Measurements from ENCODE around the gene SORCS3. TPM values are rescaled to one million over a fixed set of nuclear protein-coding genes. Genes with fewer than 3 reads are reported as not detected.

The SORCS3 gene
- total RNA-seq, 3 donors from 2014 or later (not counting 1 experiment from before 2014, with no cell fraction given), result 0.05 to 0.09 TPM; not detected in 1

GRCh38 chr10:104809288-104810090 is 168.4 kb downstream of the SORCS3 start:
- intact Hi-C loops (cut with micrococcal nuclease), result no loop called here
- WGBS (ENCODE audit: insufficient coverage), result 58% methylated on average over 5 of the region's 6 CpGs

DNA sequence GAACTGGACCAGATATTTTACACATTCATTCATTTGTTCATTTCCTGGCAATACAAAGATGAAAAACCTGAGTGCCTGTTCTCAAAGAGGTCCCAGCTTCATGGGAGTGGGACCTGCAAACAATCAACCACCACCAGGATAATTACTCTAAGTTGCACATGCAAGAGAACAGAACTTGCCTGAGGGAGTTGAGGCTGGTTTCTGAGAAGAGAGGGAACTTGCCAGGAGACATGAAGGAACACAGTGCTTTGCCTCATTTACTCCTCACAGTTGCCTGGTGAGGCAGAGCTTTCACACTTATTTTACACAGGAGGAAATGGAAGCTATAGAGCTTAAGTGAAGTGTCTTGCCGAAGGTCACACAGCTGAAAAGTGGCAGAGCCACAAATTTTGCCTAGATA is 170.1 kb downstream of the SORCS3 start:
- Mint-ChIP-seq H3K27ac (no peak overlapping the region), H3K4me3 (no peak overlapping the region)
- no peak for ATAC-seq

More at GRCh38 chr10:104809288-104810090, 168.4 kb downstream of the SORCS3 start:
- no peak for ATAC-seq
- Histone ChIP-seq H3K27ac (ENCODE audit: low read length) (no peak overlapping the region), H3K36me3 (ENCODE audit: control insufficient read depth, insufficient read depth, low read length) (no peaks in the 10 kb centered on the region), H3K9me3 (ENCODE audit: control insufficient read depth, insufficient read depth, low read length) (no peaks in the 10 kb centered on the region), H3K4me1 (ENCODE audit: control insufficient read depth, insufficient read depth, low read length) (no peaks in the 10 kb centered on the region), H3K27me3 (ENCODE audit: control insufficient read depth, insufficient read depth, low read length) (no peaks in the 10 kb centered on the region), H3K4me3 (ENCODE audit: low read length) (no peak overlapping the region)
- DNase-seq, result no peak
- peaks cover 0 to 4% of the 10 kb centered on the region in 2 donors for H3K9me3 Mint-ChIP-seq
- H3K27me3 Mint-ChIP-seq (ENCODE audit: low read depth in 2 of 2), result peaks cover 6 to 15% of the 10 kb centered on the region in 2 donors
- no peaks in the 10 kb centered on the region for H3K36me3 Mint-ChIP-seq
- H3K27ac Mint-ChIP-seq, result no peak overlapping the region
- H3K4me1 Mint-ChIP-seq, result no peaks in the 10 kb centered on the region
- H3K4me3 Mint-ChIP-seq, result no peak overlapping the region
- TF ChIP-seq, protein P1, sequence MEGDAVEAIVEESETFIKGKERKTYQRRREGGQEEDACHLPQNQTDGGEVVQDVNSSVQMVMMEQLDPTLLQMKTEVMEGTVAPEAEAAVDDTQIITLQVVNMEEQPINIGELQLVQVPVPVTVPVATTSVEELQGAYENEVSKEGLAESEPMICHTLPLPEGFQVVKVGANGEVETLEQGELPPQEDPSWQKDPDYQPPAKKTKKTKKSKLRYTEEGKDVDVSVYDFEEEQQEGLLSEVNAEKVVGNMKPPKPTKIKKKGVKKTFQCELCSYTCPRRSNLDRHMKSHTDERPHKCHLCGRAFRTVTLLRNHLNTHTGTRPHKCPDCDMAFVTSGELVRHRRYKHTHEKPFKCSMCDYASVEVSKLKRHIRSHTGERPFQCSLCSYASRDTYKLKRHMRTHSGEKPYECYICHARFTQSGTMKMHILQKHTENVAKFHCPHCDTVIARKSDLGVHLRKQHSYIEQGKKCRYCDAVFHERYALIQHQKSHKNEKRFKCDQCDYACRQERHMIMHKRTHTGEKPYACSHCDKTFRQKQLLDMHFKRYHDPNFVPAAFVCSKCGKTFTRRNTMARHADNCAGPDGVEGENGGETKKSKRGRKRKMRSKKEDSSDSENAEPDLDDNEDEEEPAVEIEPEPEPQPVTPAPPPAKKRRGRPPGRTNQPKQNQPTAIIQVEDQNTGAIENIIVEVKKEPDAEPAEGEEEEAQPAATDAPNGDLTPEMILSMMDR (IDR thresholded peaks at IDR 0.05), result no peak

GRCh38 chr10:104816501-104816900 is 175.4 kb downstream of the SORCS3 start:
- peaks cover 0 to under 1% of the 10 kb centered on the region in 2 donors for H3K9me3 Mint-ChIP-seq

More for the DNA sequence above, 170.1 kb downstream of the SORCS3 start:
- no peak for DNase-seq
- Histone ChIP-seq H3K4me3 (ENCODE audit: low read length) (no peak overlapping the region), H3K27ac (ENCODE audit: low read length) (no peak overlapping the region), H3K36me3 (ENCODE audit: control insufficient read depth, insufficient read depth, low read length) (no peaks in the 10 kb centered on the region), H3K27me3 (ENCODE audit: control insufficient read depth, insufficient read depth, low read length) (no peaks in the 10 kb centered on the region), H3K9me3 (ENCODE audit: control insufficient read depth, insufficient read depth, low read length) (no peaks in the 10 kb centered on the region), H3K4me1 (ENCODE audit: control insufficient read depth, insufficient read depth, low read length) (no peaks in the 10 kb centered on the region)
- TF ChIP-seq, protein P1 (IDR thresholded peaks at IDR 0.05), result no peak
- Mint-ChIP-seq H3K27me3 (ENCODE audit: low read depth in 2 of 2) (peaks cover 0 to 11% of the 10 kb centered on the region in 2 donors), H3K36me3 (no peaks in the 10 kb centered on the region), H3K9me3 (no peaks in the 10 kb centered on the region), H3K4me1 (no peaks in the 10 kb centered on the region)
- intact Hi-C loops (cut with micrococcal nuclease), result no loop called here
- 79% methylated on average over 1 of the region's 1 CpG for WGBS (ENCODE audit: insufficient coverage)

More at GRCh38 chr10:104816501-104816900, 175.4 kb downstream of the SORCS3 start:
- no peak overlapping the region for H3K27ac ChIP-seq (ENCODE audit: low read length)
- Mint-ChIP-seq H3K36me3 (no peaks in the 10 kb centered on the region), H3K27me3 (ENCODE audit: low read depth in 2 of 2) (peaks cover 0 to 7% of the 10 kb centered on the region in 2 donors), H3K4me3 (no peak overlapping the region), H3K27ac (no peak overlapping the region), H3K4me1 (no peaks in the 10 kb centered on the region)
- WGBS (ENCODE audit: insufficient coverage), result no CpG with 5 or more reads among the region's 2 CpGs
- intact Hi-C loops (cut with micrococcal nuclease), result no loop called here
- TF ChIP-seq, protein P1 (IDR thresholded peaks at IDR 0.05), result no peak
- no peaks in the 10 kb centered on the region for H3K4me1 ChIP-seq (ENCODE audit: control insufficient read depth, insufficient read depth, low read length)
- H3K36me3 ChIP-seq (ENCODE audit: control insufficient read depth, insufficient read depth, low read length), result no peaks in the 10 kb centered on the region
- no peaks in the 10 kb centered on the region for H3K9me3 ChIP-seq (ENCODE audit: control insufficient read depth, insufficient read depth, low read length)
- H3K27me3 ChIP-seq (ENCODE audit: control insufficient read depth, insufficient read depth, low read length), result no peaks in the 10 kb centered on the region
- ATAC-seq (no peak), DNase-seq (no peak)
- no peak overlapping the region for H3K4me3 ChIP-seq (ENCODE audit: low read length)

All from natural killer cell (primary cell).